Ovary (tissue), 9 donors: Measurements from ENCODE around the gene ITPR2. TPM values are rescaled to one million over a fixed set of nuclear protein-coding genes. Genes with fewer than 3 reads are reported as not detected.

Experiments
- DNase-seq, 5 donors: peaks; one replicate each; pipeline ENCODE4 v3.0.0-alpha.2; 2019 to 2020
- H3K27ac ChIP-seq, 2 donors: fragments of 200-600 bp; one replicate each; pipeline versions ENCODE4 v1.5.1 to v1.8.0; 2019 to 2022
- H3K27me3 ChIP-seq: fragments of 200-600 bp; one replicate; pipeline ENCODE4 v1.8.0; 2022
- H3K36me3 ChIP-seq: fragments of 200-600 bp; sonication (generic); one replicate; pipeline ENCODE4 v1.5.1; 2019
- H3K4me1 ChIP-seq: one replicate; pipeline ENCODE4 v1.8.1; 2013; ENCODE audit warnings: mild to moderate bottlenecking, moderate library complexity; ENCODE audit not compliant: insufficient read depth
- H3K4me3 ChIP-seq: fragments of 200-600 bp; sonication (generic); one replicate; pipeline ENCODE4 v1.5.1; 2017
- H3K9me3 ChIP-seq, 2 donors: fragments of 200-600 bp in 1 of 2; sonication (generic) in 1 of 2; one replicate each; pipeline versions ENCODE4 v1.5.1 to v1.8.1; 2013 to 2019; ENCODE audit warnings: mild to moderate bottlenecking in 1 of 2, moderate library complexity in 1 of 2
- EP300 ChIP-seq: sonication (generic); formaldehyde crosslinking; IDR thresholded peaks from one replicate; pipeline ENCODE4 v1.6.1; 2017; ENCODE audit warnings: antibody characterized with exemption
- POLR2A ChIP-seq: fragments of 450-650 bp; IDR thresholded peaks from one replicate; pipeline ENCODE4 v1.6.1; 2017; ENCODE audit warnings: antibody characterized with exemption, mild to moderate bottlenecking, moderate library complexity
- WGBS, 3 donors: extraction: QIAGEN DNeasy Blood & Tissue Kit in 1 of 3; methylation state at CpG; one replicate each; pipeline versions ENCODE4 v1.1.5 to v1.1.7; 2013 to 2017; 5-methylcytosine and 5-hydroxymethylcytosine counted together
- intact Hi-C, 4 donors: fragments of 100-400 bp; cut with DNase I; formaldehyde crosslinking; loops; one replicate each; pipeline versions ENCODE4 v1.11.0 to v1.15.1; 2022 to 2023
- polyA plus RNA-seq, 2 donors: library from polyadenylated mRNA; stranded (reverse); fragments of 200-250 nt in 1 of 2; fragments of 350-450 nt in 1 of 2; fragmentation: Illumina TruSeq in 1 of 2; extraction: RNeasy Lipid Tissue Mini Kit (QIAGEN cat#74804) in 1 of 2; gene quantifications; one replicate each; pipeline ENCODE4 v1.2.3, GENCODE V29; 2013 to 2014
- total RNA-seq, 7 donors: library from RNA; depleted of rRNA in 2 of 7; stranded (reverse); fragments of >200 nt in 2 of 7; fragmentation: NEBNext Ultra II Directional in 3 of 7; extraction: Animal tissue kit (Norgen Biotek cat#: 25700) in 3 of 7; gene quantifications; one replicate each; pipeline versions ENCODE4 v1.1.0 to v1.2.4, GENCODE V29; 2016 to 2023
- TF ChIP-seq, protein P1 (sequence below), 3 donors: fragments of 450-650 bp in 2 of 3; fragments of 200-600 bp in 1 of 3; IDR thresholded peaks; one replicate each; pipeline versions ENCODE4 v1.5.1 to v1.8.0; 2016 to 2022; ENCODE audit warnings: antibody characterized with exemption in 3 of 3, mild to moderate bottlenecking in 1 of 3
- donor health status: DM: no; HTN: no; CAD: no; lungs with moderate emphysema.
- donor health status: DM: no; HTN: no; CAD: no.
- donor health status: Bipolar disorder and iron deficiency.
- donor health status: DM: yes; HTN: yes; CAD: no.
- donor health status: DM: no; HTN: no; CAD: no.
- donor health status: DM: yes; HTN: yes; CAD: no.

The ITPR2 gene
- total and polyA plus RNA-seq, 9 donors, result 5.9 to 51.1 (median 32.9) TPM

DNA sequence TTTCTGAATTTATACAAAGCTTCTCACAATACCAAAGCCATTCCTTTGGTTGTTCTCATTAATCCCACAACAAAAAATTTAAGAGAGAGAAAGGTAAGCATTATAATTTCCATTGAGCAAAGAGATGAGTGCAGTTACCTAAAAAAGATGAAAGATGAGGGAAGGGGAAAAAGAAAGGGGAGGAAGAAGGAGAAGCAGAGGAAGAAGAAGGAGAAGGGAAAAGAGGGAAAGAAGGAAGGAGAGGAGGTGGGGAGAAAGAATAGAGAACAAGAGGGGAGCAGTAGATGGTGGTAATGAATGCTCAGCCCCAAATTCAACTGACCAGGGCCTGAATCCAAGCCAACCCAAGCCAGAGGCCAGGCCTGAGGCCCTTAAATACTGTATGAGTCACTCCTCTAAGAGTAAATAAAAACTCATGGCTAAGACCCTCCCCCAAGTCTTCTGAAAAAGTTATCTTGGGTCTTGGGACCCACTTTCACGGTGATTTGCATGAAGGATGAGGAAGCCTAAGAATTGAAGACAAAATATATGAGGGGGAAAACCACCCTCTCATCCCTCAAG is 144.6 kb downstream of the ITPR2 start:
- Histone ChIP-seq H3K27me3 (no peaks in the 10 kb centered on the region), H3K4me3 (no peak overlapping the region), H3K36me3 (no peaks in the 10 kb centered on the region), H3K4me1 (peaks cover 2% of the 10 kb centered on the region), H3K27ac (no peak overlapping the region), H3K9me3 (no peaks in the 10 kb centered on the region)
- no peak for DNase-seq
- intact Hi-C loops, result no loop called here
- WGBS, 3 donors, result 89 to 98% (median 97%) methylated on average over 1 of the region's 1 CpG
- TF ChIP-seq EP300 (no peak), POLR2A (no peak)
- TF ChIP-seq, protein P1, sequence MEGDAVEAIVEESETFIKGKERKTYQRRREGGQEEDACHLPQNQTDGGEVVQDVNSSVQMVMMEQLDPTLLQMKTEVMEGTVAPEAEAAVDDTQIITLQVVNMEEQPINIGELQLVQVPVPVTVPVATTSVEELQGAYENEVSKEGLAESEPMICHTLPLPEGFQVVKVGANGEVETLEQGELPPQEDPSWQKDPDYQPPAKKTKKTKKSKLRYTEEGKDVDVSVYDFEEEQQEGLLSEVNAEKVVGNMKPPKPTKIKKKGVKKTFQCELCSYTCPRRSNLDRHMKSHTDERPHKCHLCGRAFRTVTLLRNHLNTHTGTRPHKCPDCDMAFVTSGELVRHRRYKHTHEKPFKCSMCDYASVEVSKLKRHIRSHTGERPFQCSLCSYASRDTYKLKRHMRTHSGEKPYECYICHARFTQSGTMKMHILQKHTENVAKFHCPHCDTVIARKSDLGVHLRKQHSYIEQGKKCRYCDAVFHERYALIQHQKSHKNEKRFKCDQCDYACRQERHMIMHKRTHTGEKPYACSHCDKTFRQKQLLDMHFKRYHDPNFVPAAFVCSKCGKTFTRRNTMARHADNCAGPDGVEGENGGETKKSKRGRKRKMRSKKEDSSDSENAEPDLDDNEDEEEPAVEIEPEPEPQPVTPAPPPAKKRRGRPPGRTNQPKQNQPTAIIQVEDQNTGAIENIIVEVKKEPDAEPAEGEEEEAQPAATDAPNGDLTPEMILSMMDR (IDR thresholded peaks at IDR 0.05), result no peak

DNA sequence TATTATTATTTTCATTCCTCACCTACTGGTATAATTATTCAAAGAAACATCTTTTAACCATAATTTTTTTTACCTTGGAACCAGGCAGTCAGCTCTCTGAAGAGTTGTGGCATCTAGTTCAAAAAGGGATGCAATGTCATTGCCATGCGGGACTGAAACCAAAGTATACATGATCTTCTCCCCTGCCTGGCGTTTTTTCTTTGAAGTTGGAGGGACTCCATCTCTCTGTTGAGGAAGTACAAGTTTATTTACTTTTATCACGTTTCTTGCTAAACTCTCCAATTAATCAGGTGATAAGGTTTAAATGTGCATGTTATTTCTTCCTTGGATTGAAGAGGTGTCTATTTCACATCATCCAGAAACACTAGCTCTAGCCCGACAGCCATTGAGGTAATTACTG is 146.6 kb downstream of the ITPR2 start:
- WGBS, 3 donors, result 66 to 70% (median 68%) methylated on average over 4 of the region's 4 CpGs
- Histone ChIP-seq H3K36me3 (no peaks in the 10 kb centered on the region), H3K27ac (no peak overlapping the region), H3K4me3 (no peak overlapping the region), H3K27me3 (no peaks in the 10 kb centered on the region), H3K4me1 (no peaks in the 10 kb centered on the region), H3K9me3 (no peaks in the 10 kb centered on the region)
- no peak for DNase-seq
- intact Hi-C loops, result no loop called here
- TF ChIP-seq EP300, result no peak
- TF ChIP-seq, protein P1 (IDR thresholded peaks at IDR 0.05), result no peak
- no peak for TF ChIP-seq POLR2A

DNA sequence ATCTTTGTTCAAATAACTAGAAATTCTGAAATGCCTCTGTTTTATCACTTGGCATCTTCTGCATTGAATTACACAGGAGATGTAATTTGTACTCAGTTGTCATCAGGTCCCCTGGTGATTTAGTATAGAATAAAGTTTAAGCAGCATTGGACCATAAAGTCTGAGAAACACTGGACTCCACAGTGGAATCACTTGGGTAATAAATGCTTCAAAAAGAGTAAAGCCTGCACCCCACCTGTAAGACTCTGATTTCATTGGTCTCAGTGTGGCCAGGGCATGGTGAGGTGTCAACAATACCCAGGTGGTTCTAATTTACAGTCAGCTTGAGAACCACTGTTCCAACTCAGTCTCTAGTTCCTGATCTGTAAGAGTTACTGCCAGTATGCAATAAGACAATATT is 148.9 kb downstream of the ITPR2 start:
- TF ChIP-seq, protein P1 (IDR thresholded peaks at IDR 0.05), result no peak
- TF ChIP-seq POLR2A (no peak), EP300 (no peak)
- H3K27ac ChIP-seq, result no peak overlapping the region
- intact Hi-C loops, result no loop called here
- H3K4me3 ChIP-seq, result no peak overlapping the region
- H3K9me3 ChIP-seq, result no peaks in the 10 kb centered on the region
- H3K4me1 ChIP-seq, result no peaks in the 10 kb centered on the region
- no peak for DNase-seq
- no peaks in the 10 kb centered on the region for H3K27me3 ChIP-seq
- H3K36me3 ChIP-seq, result no peaks in the 10 kb centered on the region

DNA sequence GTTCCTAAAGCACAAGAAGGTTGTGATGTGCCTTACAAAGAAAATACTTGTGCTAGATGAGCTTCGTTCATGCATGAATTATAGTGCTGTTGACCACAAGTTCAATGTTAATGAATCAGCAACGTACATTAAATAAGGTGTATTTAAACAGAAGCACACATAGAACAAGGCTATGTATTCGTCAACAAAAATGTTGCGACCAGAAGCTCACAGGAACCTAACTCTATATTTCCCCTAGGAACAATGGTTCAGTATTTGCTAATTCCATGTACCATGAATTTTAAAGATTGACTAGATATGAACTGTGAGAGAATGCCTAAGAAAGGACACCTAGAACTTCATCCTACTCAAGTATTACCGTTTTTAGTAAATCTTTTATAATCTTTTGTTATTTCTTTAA is 149.6 kb downstream of the ITPR2 start:
- Histone ChIP-seq H3K4me1 (no peaks in the 10 kb centered on the region), H3K9me3 (no peaks in the 10 kb centered on the region), H3K36me3 (no peaks in the 10 kb centered on the region), H3K27me3 (no peaks in the 10 kb centered on the region), H3K4me3 (no peak overlapping the region), H3K27ac (no peak overlapping the region)
- DNase-seq, result no peak
- WGBS, 3 donors, result 88 to 97% (median 96%) methylated on average over 5 of the region's 5 CpGs
- TF ChIP-seq EP300 (no peak), POLR2A (no peak)
- TF ChIP-seq, protein P1 (IDR thresholded peaks at IDR 0.05), result no peak
- intact Hi-C loops, result no loop called here
